GM12878 (cell line): ENCODE measurements around the gene KRTAP10-8. TPM values are rescaled to one million over a fixed set of nuclear protein-coding genes. Genes with fewer than 3 reads are reported as not detected.

Source experiments
- ATAC-seq: fragments of 200-7000 bp; cut with Tn5 transposase; 3 replicates; pipeline ENCODE4 v1.9.1; 2020; ENCODE audit warnings: mild to moderate bottlenecking, moderate library complexity
- BruUV-seq: library from RNA; stranded (reverse); fragments of 400-500 nt; replicated peaks from 2 replicates; lab custom pipeline; 2021; lab: Mats Ljungman, UMichigan
- CTCF ChIA-PET: fragments of 300-600 bp; sonication (Branson Sonifier 250); formaldehyde crosslinking; extraction: SDS; loops from one replicate; lab custom pipeline; 2021; ENCODE audit warnings: inconsistent platforms; lab: Yijun Ruan, JAX
- POLR2A ChIA-PET: fragments of 350-600 bp; formaldehyde crosslinking; extraction: SDS; loops from one replicate; lab custom pipeline; 2021; ENCODE audit warnings: inconsistent platforms; lab: Charles Lee
- RAD21 ChIA-PET: fragments of 300-600 bp; sonication (Branson Sonifier 250); formaldehyde crosslinking; loops from one replicate; lab custom pipeline; 2023; ENCODE audit warnings: antibody characterized with exemption; ENCODE audit not compliant: unreplicated experiment; lab: Charles Lee
- SMC1A ChIA-PET: fragments of 300-600 bp; sonication (Branson Sonifier 250); formaldehyde crosslinking; loops from one replicate; lab custom pipeline; 2023; ENCODE audit not compliant: unreplicated experiment, uncharacterized antibody; lab: Charles Lee
- DNase-seq: peaks from one replicate; pipeline ENCODE4 v3.0.0-alpha.2; 2011; ENCODE audit warnings: low read depth, low spot score
- FAIRE-seq: peaks from 3 replicates; lab custom pipeline; 2011; peaks lifted over from hg19 to GRCh38; lab: Jason Lieb, UNC
- H2AFZ ChIP-seq: 2 replicates; pipeline ENCODE4 v1.6.0; 2011; ENCODE audit warnings: low read depth, low read length, control low read depth; ENCODE audit not compliant: control insufficient read depth
- H3K27ac ChIP-seq: 2 replicates; pipeline ENCODE4 v1.5.1; 2011; ENCODE audit warnings: control low read depth; ENCODE audit not compliant: control insufficient read depth, insufficient read depth
- H3K27me3 ChIP-seq, 2 experiments: replicated peaks in 1 of 2; 2 replicates each; pipeline versions ENCODE4 v1.6.0 to v1.6.1; 2011; ENCODE audit warnings: low read length in 1 of 2; ENCODE audit not compliant: control insufficient read depth in 2 of 2, insufficient read depth in 2 of 2
- H3K36me3 ChIP-seq, 2 experiments: 2 replicates each; pipeline ENCODE4 v1.5.1; 2011; ENCODE audit warnings: low read length in 1 of 2; ENCODE audit not compliant: control insufficient read depth in 2 of 2, insufficient read depth in 2 of 2
- H3K4me1 ChIP-seq: 2 replicates; pipeline ENCODE4 v1.6.1; 2011; ENCODE audit warnings: mild to moderate bottlenecking, low read length, moderate library complexity, mixed read lengths; ENCODE audit not compliant: control insufficient read depth, insufficient read depth
- H3K4me2 ChIP-seq: 2 replicates; pipeline ENCODE4 v1.6.0; 2011; ENCODE audit warnings: control low read depth; ENCODE audit not compliant: control insufficient read depth, insufficient read depth
- H3K4me3 ChIP-seq: fragments of 200-600 bp; sonication (generic); 2 replicates; pipeline ENCODE4 v1.5.1; 2016
- H3K79me2 ChIP-seq: 2 replicates; pipeline ENCODE4 v1.6.0; 2011; ENCODE audit warnings: low read length; ENCODE audit not compliant: control insufficient read depth, insufficient read depth
- H3K9ac ChIP-seq: 2 replicates; pipeline ENCODE4 v1.8.0; 2011; ENCODE audit warnings: low read length, control low read depth, mixed read lengths; ENCODE audit not compliant: control insufficient read depth, insufficient read depth
- H3K9me3 ChIP-seq: replicated peaks from 3 replicates; pipeline ENCODE4 v1.5.1; 2011; ENCODE audit warnings: mild to moderate bottlenecking, low read length; ENCODE audit not compliant: control insufficient read depth, insufficient read depth
- H4K20me1 ChIP-seq: 2 replicates; pipeline ENCODE4 v1.6.0; 2011; ENCODE audit not compliant: control insufficient read depth, insufficient read depth
- BCL11A ChIP-seq: IDR thresholded peaks from 2 replicates; pipeline ENCODE4 v1.6.1; 2011; ENCODE audit warnings: low read depth, low read length
- RELA ChIP-seq: fragments of 450-650 bp; IDR thresholded peaks from 2 replicates; pipeline ENCODE4 v1.8.0; 2014; ENCODE audit warnings: borderline replicate concordance; ENCODE audit not compliant: partially characterized antibody
- SMARCA5 ChIP-seq: fragments of 450-650 bp; IDR thresholded peaks from 2 replicates; pipeline ENCODE4 v1.6.1; 2017; ENCODE audit warnings: mild to moderate bottlenecking
- SPI1 ChIP-seq: IDR thresholded peaks from 2 replicates; pipeline ENCODE4 v1.6.1; 2011; ENCODE audit warnings: low read depth, mild to moderate bottlenecking, low read length, moderate library complexity, borderline replicate concordance; ENCODE audit not compliant: insufficient read depth
- STAT1 ChIP-seq: fragments of 450-650 bp; conservative IDR thresholded peaks from 2 replicates; pipeline ENCODE4 v1.6.1; 2014; ENCODE audit warnings: antibody characterized with exemption, mild to moderate bottlenecking
- SUPT20H ChIP-seq: IDR thresholded peaks from 2 replicates; pipeline ENCODE4 v1.6.1; 2011; ENCODE audit warnings: low read depth, mild to moderate bottlenecking, low read length, moderate library complexity, borderline replicate concordance; ENCODE audit not compliant: control insufficient read depth
- ZNF274 ChIP-seq: IDR thresholded peaks from one replicate; pipeline ENCODE4 v1.8.0; 2011; ENCODE audit not compliant: insufficient read length, insufficient read depth
- WGBS: methylation state at CpG from one replicate; pipeline ENCODE4 v1.1.6; 2016; ENCODE audit warnings: low lambda C conversion rate; ENCODE audit not compliant: insufficient replicate concordance, insufficient coverage; ENCODE audit errors: missing lambda C conversion rate; 5-methylcytosine and 5-hydroxymethylcytosine counted together
- in situ Hi-C: fragments of 300-500 bp; cut with MboI; formaldehyde crosslinking; loops from 9 replicates; pipeline ENCODE4 v1.14.3; 2018; ENCODE audit warnings: mixed read lengths
- intact Hi-C: fragments of 100-400 bp; cut with micrococcal nuclease; formaldehyde crosslinking; loops from one replicate; pipeline ENCODE4 v1.14.2; 2022; ENCODE audit not compliant: unreplicated experiment
- polyA plus RNA-seq, 11 experiments: library from polyadenylated mRNA; depleted of rRNA in 4 of 11; unstranded in 6 of 11; stranded (reverse) in 5 of 11; fragments of >200 nt; fragmentation: Nextera tagmentation in 4 of 11; fragmentation: Illumina TruSeq in 1 of 11; extraction: Ambion mirVana in 4 of 11; extraction: Trizol in 1 of 11; gene quantifications; 1 replicate in 1 of 11; 2 replicates in 10 of 11; pipeline versions ENCODE4 v1.2.1 to v1.2.3, GENCODE V29; 2011 to 2016; ENCODE audit warnings: inconsistent platforms in 2 of 11, missing spikeins in 2 of 11, low read depth in 1 of 11
- total RNA-seq, 4 experiments: library from RNA; depleted of rRNA in 3 of 4; stranded (reverse); fragments of >200 nt in 3 of 4; fragmentation: Illumina TruSeq in 1 of 4; extraction: Trizol in 1 of 4; gene quantifications; 2 replicates each; pipeline versions ENCODE4 v1.2.1 to v1.2.3, GENCODE V29; 2013 to 2021

The KRTAP10-8 gene
- total and polyA plus RNA-seq, 10 of the 15 experiments (the other 5 are each of a cell fraction or from before 2014, with no cell fraction given), result not detected

GRCh38 chr21:44615466-44615865 lies 3.6 kb downstream of the KRTAP10-8 start:
- POLR2A ChIA-PET, result no interaction called here

GRCh38 chr21:44615911-44616590 lies 4.2 kb downstream of the KRTAP10-8 start:
- Histone ChIP-seq H3K4me2 (no peak overlapping the region), H3K4me1 (no peaks in the 10 kb centered on the region), H3K79me2 (no peaks in the 10 kb centered on the region), H2AFZ (no peak overlapping the region), H3K4me3 (no peak overlapping the region), H3K27ac (no peak overlapping the region), H3K9me3 (peaks cover 2% of the 10 kb centered on the region; the same call in 1 of the 3 replicates), H3K36me3 (no peaks in the 10 kb centered on the region), H3K27me3 (no peaks in the 10 kb centered on the region), H4K20me1 (no peaks in the 10 kb centered on the region), H3K9ac (no peak overlapping the region)
- BruUV-seq, result no TSS peak
- no peak for FAIRE-seq
- 38% methylated on average over 17 of the region's 17 CpGs for whole genome bisulfite sequencing
- ChIA-PET SMC1A (interaction anchor here (0.8 kb wide), 1 partner anchor 8 kb away, joined by 3 read pairs; no protein-coding TSS in a partner anchor), POLR2A (no interaction called here), CTCF (no interaction called here), RAD21 (no interaction called here)
- TF ChIP-seq SMARCA5 (no peak), ZNF274 (no peak), SUPT20H (no peak), SPI1 (no peak), STAT1 (no peak), BCL11A (no peak)
- intact Hi-C loops, result no loop called here
- no peak for ATAC-seq
- in situ Hi-C loops, result no loop called here
- DNase-seq, result no peak

More at GRCh38 chr21:44615466-44615865, 3.6 kb downstream of the KRTAP10-8 start:
- H3K9me3 ChIP-seq, result peaks cover 2% of the 10 kb centered on the region; the same call in 1 of the 3 replicates
- no peaks in the 10 kb centered on the region for H3K79me2 ChIP-seq
- H2AFZ ChIP-seq, result no peak overlapping the region
- TF ChIP-seq RELA, result no peak
- WGBS, result 13% methylated on average over 8 of the region's 8 CpGs
- H3K27ac ChIP-seq, result no peak overlapping the region
- no peaks in the 10 kb centered on the region for H3K27me3 ChIP-seq
- DNase-seq, result no peak
- no peak for FAIRE-seq
- no peaks in the 10 kb centered on the region for H3K4me1 ChIP-seq
- intact Hi-C loops (no loop called here), in situ Hi-C loops (no loop called here)
- ChIA-PET RAD21 (no interaction called here), CTCF (interaction anchor here (0.6 kb wide), 1 partner anchor 215 kb away, joined by 4 read pairs; no protein-coding TSS in a partner anchor), SMC1A (interaction anchor here (0.8 kb wide), 1 partner anchor 8 kb away, joined by 3 read pairs; no protein-coding TSS in a partner anchor)
- no peak overlapping the region for H3K9ac ChIP-seq
- H3K4me2 ChIP-seq, result no peak overlapping the region
- H3K36me3 ChIP-seq, result no peaks in the 10 kb centered on the region
- no peak overlapping the region for H3K4me3 ChIP-seq
- H4K20me1 ChIP-seq, result no peaks in the 10 kb centered on the region
- BruUV-seq, result no TSS peak
- ATAC-seq, result no peak
